HCT116 (cell line): Measurements from ENCODE around the gene CFAP97D2. TPM values are rescaled to one million over a fixed set of nuclear protein-coding genes. Genes with fewer than 3 reads are reported as not detected.

Source experiments
- ATAC-seq: fragments of 200-7000 bp; cut with Tn5 transposase; 2 replicates; pipeline ENCODE4 v1.9.1; 2020; ENCODE audit warnings: mild to moderate bottlenecking, moderate library complexity
- BruUV-seq: library from RNA; stranded (reverse); fragments of 400-500 nt; replicated peaks from 2 replicates; lab custom pipeline; 2021; lab: Mats Ljungman, UMichigan
- CTCF ChIA-PET: fragments of 300-600 bp; sonication (Branson Sonifier 250); formaldehyde crosslinking; loops from one replicate; lab custom pipeline; 2021; ENCODE audit warnings: antibody characterized with exemption; lab: Charles Lee
- POLR2A ChIA-PET: fragments of 300-600, 350-600 bp; sonication (Branson Sonifier 250); formaldehyde crosslinking; loops from one replicate; lab custom pipeline; 2021; ENCODE audit warnings: antibody characterized with exemption; lab: Charles Lee
- RAD21 ChIA-PET, 2 experiments: fragments of 300-600 bp; sonication (Branson Sonifier 250); formaldehyde crosslinking; loops; one replicate each; lab custom pipeline; 2023; ENCODE audit warnings: low total read pairs in 2 of 2; ENCODE audit not compliant: uncharacterized antibody in 2 of 2, unreplicated experiment in 2 of 2, low non-redundant PET in 1 of 2; lab: Charles Lee
- DNase-seq: peaks from one replicate; pipeline ENCODE4 v3.0.0-alpha.2; 2010; ENCODE audit warnings: low read depth, low spot score
- H2AFZ ChIP-seq: fragments of 200-600 bp; shearing (Covaris generic), sonication (generic); 2 replicates; pipeline ENCODE4 v1.6.1; 2017; ENCODE audit warnings: low read depth, mixed run types, mixed read lengths, antibody characterized with exemption, low read length; ENCODE audit not compliant: poor library complexity, severe bottlenecking
- H3K27ac ChIP-seq: 2 replicates; pipeline ENCODE4 v1.5.1; 2012; ENCODE audit warnings: low read depth, low read length
- H3K27me3 ChIP-seq: fragments of 200-600 bp; sonication (generic); 2 replicates; pipeline ENCODE4 v1.6.1; 2016; ENCODE audit warnings: mixed run types, low read length, mixed read lengths; ENCODE audit not compliant: insufficient read depth
- H3K36me3 ChIP-seq, 2 experiments: fragments of 200-500 bp in 1 of 2; fragments of 200-600 bp in 1 of 2; sonication (Bioruptor generic) in 1 of 2; sonication (generic) in 1 of 2; 2 replicates each; pipeline versions ENCODE4 v1.5.1 to v1.6.1; 2014 to 2016; ENCODE audit warnings: low read length in 2 of 2, inconsistent platforms in 1 of 2, mixed read lengths in 1 of 2, mixed run types in 1 of 2; ENCODE audit not compliant: insufficient read depth in 2 of 2, control insufficient read depth in 1 of 2
- H3K4me1 ChIP-seq, 2 experiments: fragments of 200-600 bp in 1 of 2; sonication (generic) in 1 of 2; 2 replicates each; pipeline versions ENCODE4 v1.5.1 to v1.6.1; 2012 to 2017; ENCODE audit warnings: low read length in 2 of 2, inconsistent platforms in 1 of 2, mild to moderate bottlenecking in 1 of 2, mixed read lengths in 1 of 2, mixed run types in 1 of 2, moderate library complexity in 1 of 2; ENCODE audit not compliant: insufficient read depth in 2 of 2, control insufficient read depth in 1 of 2
- H3K4me2 ChIP-seq: fragments of 200-600 bp; sonication (generic); 2 replicates; pipeline ENCODE4 v1.6.1; 2017; ENCODE audit warnings: mixed run types, low read length, mixed read lengths
- H3K4me3 ChIP-seq, 2 experiments: fragments of 200-600 bp in 1 of 2; sonication (generic) in 1 of 2; replicated peaks in 1 of 2; 2 replicates each; pipeline ENCODE4 v1.5.1; 2011 to 2016; ENCODE audit warnings: low read length in 2 of 2, control low read depth in 1 of 2, low read depth in 1 of 2, mild to moderate bottlenecking in 1 of 2, mixed read lengths in 1 of 2, mixed run types in 1 of 2
- H3K79me2 ChIP-seq: fragments of 200-600 bp; sonication (generic); 2 replicates; pipeline ENCODE4 v1.6.1; 2017; ENCODE audit warnings: mild to moderate bottlenecking, mixed run types, low read length, moderate library complexity, mixed read lengths; ENCODE audit not compliant: insufficient read depth
- H3K9ac ChIP-seq: fragments of 200-600 bp; sonication (generic); 2 replicates; pipeline ENCODE4 v1.6.1; 2016; ENCODE audit warnings: low read length, mixed read lengths
- H3K9me2 ChIP-seq: fragments of 200-600 bp; sonication (generic), shearing (Covaris generic); 2 replicates; pipeline ENCODE4 v1.6.1; 2017; ENCODE audit warnings: mixed run types, mild to moderate bottlenecking, moderate library complexity; ENCODE audit not compliant: insufficient read depth
- H3K9me3 ChIP-seq, 2 experiments: fragments of 200-500 bp in 1 of 2; fragments of 200-600 bp in 1 of 2; sonication (Bioruptor generic) in 1 of 2; sonication (generic) in 1 of 2; 2 replicates each; pipeline ENCODE4 v1.6.1; 2014 to 2017; ENCODE audit warnings: low read length in 2 of 2, mixed read lengths in 2 of 2, inconsistent platforms in 1 of 2, low read depth in 1 of 2, mild to moderate bottlenecking in 1 of 2, mixed run types in 1 of 2, moderate library complexity in 1 of 2; ENCODE audit not compliant: control insufficient read depth in 1 of 2, insufficient read depth in 1 of 2
- H4K20me1 ChIP-seq: fragments of 200-600 bp; sonication (generic), shearing (Covaris generic); 2 replicates; pipeline ENCODE4 v1.6.1; 2017; ENCODE audit warnings: mixed run types, mild to moderate bottlenecking, moderate library complexity; ENCODE audit not compliant: insufficient read depth
- EZH2 ChIP-seq: fragments of 200-600 bp; sonication (generic); IDR thresholded peaks from 2 replicates; pipeline ENCODE4 v1.6.1; 2017; ENCODE audit warnings: antibody characterized with exemption, mixed run types
- EZH2phosphoT487 ChIP-seq: fragments of 200-600 bp; IDR thresholded peaks from 2 replicates; pipeline ENCODE4 v1.6.1; 2018; ENCODE audit warnings: antibody characterized with exemption, borderline replicate concordance
- FOSL1 ChIP-seq: IDR thresholded peaks from 2 replicates; pipeline ENCODE4 v1.6.1; 2012; ENCODE audit warnings: low read depth
- POLR2A ChIP-seq: IDR thresholded peaks from 2 replicates; pipeline ENCODE4 v1.7.0; 2011; ENCODE audit warnings: borderline replicate concordance; ENCODE audit not compliant: insufficient read depth, insufficient read length; ENCODE audit errors: extremely low read depth
- YY1 ChIP-seq: IDR thresholded peaks from 2 replicates; pipeline ENCODE4 v1.6.1; 2011; ENCODE audit warnings: low read length, low read depth, moderate library complexity, mild to moderate bottlenecking; ENCODE audit not compliant: insufficient replicate concordance; ENCODE audit errors: extremely low read depth
- ZNF274 ChIP-seq: fragments of 200-500 bp; sonication (Bioruptor generic); IDR thresholded peaks from 2 replicates; pipeline ENCODE4 v1.6.1; 2014; ENCODE audit warnings: mild to moderate bottlenecking, low read depth, low read length, inconsistent platforms
- intact Hi-C: fragments of 100-400 bp; cut with micrococcal nuclease; formaldehyde crosslinking; loops from 2 replicates; pipeline ENCODE4 v1.10.0; 2022
- total RNA-seq: library from RNA; stranded (reverse); gene quantifications from one replicate; pipeline ENCODE4 v1.2.1, GENCODE V29; 2021; ENCODE audit not compliant: unreplicated experiment
- TF ChIP-seq, protein P1 (sequence below): IDR thresholded peaks from 2 replicates; pipeline ENCODE4 v1.6.1; 2012; ENCODE audit warnings: low read depth
- TF ChIP-seq, protein P2 (sequence below): IDR thresholded peaks from 2 replicates; pipeline ENCODE4 v1.6.1; 2012
- TF ChIP-seq, protein P3 (sequence below): IDR thresholded peaks from 2 replicates; pipeline ENCODE4 v1.6.1; 2012
- TF ChIP-seq, protein P4 (sequence below): IDR thresholded peaks from 2 replicates; pipeline ENCODE4 v1.6.1; 2011; ENCODE audit warnings: mild to moderate bottlenecking, low read length, moderate library complexity; ENCODE audit not compliant: insufficient replicate concordance; ENCODE audit errors: extremely low read depth

CFAP97D2 gene
- total RNA-seq, 1 experiment from 2014 or later, result not detected

DNA sequence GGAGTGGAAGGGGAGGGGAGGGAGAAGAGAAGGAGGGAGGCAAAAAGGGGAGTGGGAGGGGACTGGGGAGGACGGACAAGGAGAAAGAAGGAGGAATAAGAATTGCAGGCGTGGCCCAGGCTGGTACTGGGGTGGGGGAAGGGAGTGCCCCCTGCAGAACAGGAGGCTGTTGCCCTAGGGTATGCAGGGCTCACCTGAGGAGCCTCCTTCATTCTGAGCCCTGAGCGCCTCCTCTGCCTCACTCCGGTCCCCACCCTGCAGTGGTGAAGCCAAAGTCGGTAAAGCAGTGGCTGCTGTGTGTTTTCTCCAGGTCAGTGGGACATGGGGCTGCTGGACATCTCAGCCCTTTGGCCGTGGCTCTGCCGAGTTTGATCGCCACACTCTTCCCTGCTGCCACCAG, 46.6 kb downstream of the CFAP97D2 start:
- Histone ChIP-seq H3K27me3 (no peaks in the 10 kb centered on the region), H3K4me3 (no peak overlapping the region), H4K20me1 (no peaks in the 10 kb centered on the region), H3K79me2 (no peaks in the 10 kb centered on the region), H3K9ac (no peak overlapping the region), H3K36me3 (no peaks in the 10 kb centered on the region), H2AFZ (no peak overlapping the region), H3K9me2 (no peaks in the 10 kb centered on the region), H3K9me3 (no peaks in the 10 kb centered on the region), H3K4me1 (peaks cover 0 to 19% of the 10 kb centered on the region in 2 experiments; a peak in 3 of 4 replicates), H3K4me2 (no peak overlapping the region), H3K27ac (no peak overlapping the region)
- ChIA-PET RAD21 (no interaction called here), CTCF (interaction anchor here (0.7 to 0.9 kb wide), 2 partner anchors 272 to 279 kb away, joined by 3 read pairs; no protein-coding TSS in a partner anchor), POLR2A (no interaction called here)
- peak; percentile 7; the same call in 1 of the 2 replicates for ATAC-seq
- BruUV-seq, result no TSS peak
- no peak for DNase-seq
- intact Hi-C loops, result loop anchor here (1.0 to 2.0 kb wide), 6 partner anchors 75 to 605 kb away; no protein-coding TSS in a partner anchor
- TF ChIP-seq, protein P1, sequence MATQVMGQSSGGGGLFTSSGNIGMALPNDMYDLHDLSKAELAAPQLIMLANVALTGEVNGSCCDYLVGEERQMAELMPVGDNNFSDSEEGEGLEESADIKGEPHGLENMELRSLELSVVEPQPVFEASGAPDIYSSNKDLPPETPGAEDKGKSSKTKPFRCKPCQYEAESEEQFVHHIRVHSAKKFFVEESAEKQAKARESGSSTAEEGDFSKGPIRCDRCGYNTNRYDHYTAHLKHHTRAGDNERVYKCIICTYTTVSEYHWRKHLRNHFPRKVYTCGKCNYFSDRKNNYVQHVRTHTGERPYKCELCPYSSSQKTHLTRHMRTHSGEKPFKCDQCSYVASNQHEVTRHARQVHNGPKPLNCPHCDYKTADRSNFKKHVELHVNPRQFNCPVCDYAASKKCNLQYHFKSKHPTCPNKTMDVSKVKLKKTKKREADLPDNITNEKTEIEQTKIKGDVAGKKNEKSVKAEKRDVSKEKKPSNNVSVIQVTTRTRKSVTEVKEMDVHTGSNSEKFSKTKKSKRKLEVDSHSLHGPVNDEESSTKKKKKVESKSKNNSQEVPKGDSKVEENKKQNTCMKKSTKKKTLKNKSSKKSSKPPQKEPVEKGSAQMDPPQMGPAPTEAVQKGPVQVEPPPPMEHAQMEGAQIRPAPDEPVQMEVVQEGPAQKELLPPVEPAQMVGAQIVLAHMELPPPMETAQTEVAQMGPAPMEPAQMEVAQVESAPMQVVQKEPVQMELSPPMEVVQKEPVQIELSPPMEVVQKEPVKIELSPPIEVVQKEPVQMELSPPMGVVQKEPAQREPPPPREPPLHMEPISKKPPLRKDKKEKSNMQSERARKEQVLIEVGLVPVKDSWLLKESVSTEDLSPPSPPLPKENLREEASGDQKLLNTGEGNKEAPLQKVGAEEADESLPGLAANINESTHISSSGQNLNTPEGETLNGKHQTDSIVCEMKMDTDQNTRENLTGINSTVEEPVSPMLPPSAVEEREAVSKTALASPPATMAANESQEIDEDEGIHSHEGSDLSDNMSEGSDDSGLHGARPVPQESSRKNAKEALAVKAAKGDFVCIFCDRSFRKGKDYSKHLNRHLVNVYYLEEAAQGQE, result no peak
- TF ChIP-seq EZH2, result no peak
- TF ChIP-seq, protein P2, sequence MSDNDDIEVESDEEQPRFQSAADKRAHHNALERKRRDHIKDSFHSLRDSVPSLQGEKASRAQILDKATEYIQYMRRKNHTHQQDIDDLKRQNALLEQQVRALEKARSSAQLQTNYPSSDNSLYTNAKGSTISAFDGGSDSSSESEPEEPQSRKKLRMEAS, result no peak
- no peak for TF ChIP-seq FOSL1
- no peak for TF ChIP-seq YY1
- TF ChIP-seq, protein P3, sequence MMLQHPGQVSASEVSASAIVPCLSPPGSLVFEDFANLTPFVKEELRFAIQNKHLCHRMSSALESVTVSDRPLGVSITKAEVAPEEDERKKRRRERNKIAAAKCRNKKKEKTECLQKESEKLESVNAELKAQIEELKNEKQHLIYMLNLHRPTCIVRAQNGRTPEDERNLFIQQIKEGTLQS, result no peak
- no peak for TF ChIP-seq POLR2A
- TF ChIP-seq, protein P4, sequence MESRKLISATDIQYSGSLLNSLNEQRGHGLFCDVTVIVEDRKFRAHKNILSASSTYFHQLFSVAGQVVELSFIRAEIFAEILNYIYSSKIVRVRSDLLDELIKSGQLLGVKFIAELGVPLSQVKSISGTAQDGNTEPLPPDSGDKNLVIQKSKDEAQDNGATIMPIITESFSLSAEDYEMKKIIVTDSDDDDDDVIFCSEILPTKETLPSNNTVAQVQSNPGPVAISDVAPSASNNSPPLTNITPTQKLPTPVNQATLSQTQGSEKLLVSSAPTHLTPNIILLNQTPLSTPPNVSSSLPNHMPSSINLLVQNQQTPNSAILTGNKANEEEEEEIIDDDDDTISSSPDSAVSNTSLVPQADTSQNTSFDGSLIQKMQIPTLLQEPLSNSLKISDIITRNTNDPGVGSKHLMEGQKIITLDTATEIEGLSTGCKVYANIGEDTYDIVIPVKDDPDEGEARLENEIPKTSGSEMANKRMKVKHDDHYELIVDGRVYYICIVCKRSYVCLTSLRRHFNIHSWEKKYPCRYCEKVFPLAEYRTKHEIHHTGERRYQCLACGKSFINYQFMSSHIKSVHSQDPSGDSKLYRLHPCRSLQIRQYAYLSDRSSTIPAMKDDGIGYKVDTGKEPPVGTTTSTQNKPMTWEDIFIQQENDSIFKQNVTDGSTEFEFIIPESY, result no peak
- TF ChIP-seq ZNF274, result no peak
- TF ChIP-seq EZH2phosphoT487, result no peak
